ENCODE data around the gene YY1. TPM values are rescaled to one million over a fixed set of nuclear protein-coding genes. Genes with fewer than 3 reads are reported as not detected.

YY1 gene
- total RNA-seq (ENCODE audit: low replicate concordance), result 79.8 and 98.0 TPM in 2 replicates
- long read RNA-seq, full-length matches to known transcripts, result 7 of 16 reads
- long read RNA-seq, partial matches to known transcripts, result 3 of 16 reads
- long read RNA-seq, other reads (novel, unspliced or antisense), result 6 of 16 reads

DNA sequence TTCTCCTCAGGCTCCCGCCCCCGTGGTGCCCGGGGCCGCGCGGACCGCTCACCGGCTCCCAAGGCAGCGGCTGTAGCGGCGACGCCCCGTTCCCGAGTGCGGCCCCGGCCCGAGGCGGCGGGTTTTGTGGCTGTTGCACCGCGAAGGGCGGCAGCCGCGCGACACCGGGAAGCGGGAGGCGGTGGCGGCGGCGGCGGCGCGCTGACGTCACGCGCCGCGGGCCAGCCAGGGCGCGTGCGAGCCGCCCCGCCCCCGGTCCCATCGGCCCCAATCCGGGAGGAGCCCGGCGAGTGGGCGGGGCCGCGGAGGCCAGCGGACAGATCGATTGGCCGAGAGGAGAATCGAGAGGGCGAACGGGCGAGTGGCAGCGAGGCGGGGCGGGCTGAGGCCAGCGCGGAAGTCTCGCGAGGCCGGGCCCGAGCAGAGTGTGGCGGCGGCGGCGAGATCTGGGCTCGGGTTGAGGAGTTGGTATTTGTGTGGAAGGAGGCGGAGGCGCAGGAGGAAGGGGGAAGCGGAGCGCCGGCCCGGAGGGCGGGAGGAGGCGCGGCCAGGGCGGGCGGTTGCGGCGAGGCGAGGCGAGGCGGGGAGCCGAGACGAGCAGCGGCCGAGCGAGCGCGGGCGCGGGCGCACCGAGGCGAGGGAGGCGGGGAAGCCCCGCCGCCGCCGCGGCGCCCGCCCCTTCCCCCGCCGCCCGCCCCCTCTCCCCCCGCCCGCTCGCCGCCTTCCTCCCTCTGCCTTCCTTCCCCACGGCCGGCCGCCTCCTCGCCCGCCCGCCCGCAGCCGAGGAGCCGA is at the start of gene YY1:
Gene YY1, plus strand, starts transcription at position 726 of the 792 bp plus-strand sequence. CDS start 101 bp downstream, outside the sequence.
- Mint-ChIP-seq H3K4me1 (ENCODE audit: unreplicated experiment) (peaks cover 36% of the 10 kb centered on the region), H3K27me3 (no peaks in the 10 kb centered on the region), H3K36me3 (peaks cover 23% of the 10 kb centered on the region), H3K27ac (peak within 1 kb of the TSS; percentile 99), H3K4me3 (peak within 1 kb of the TSS; percentile 99), H3K9me3 (no peaks in the 10 kb centered on the region)
- TF ChIP-seq, protein P1, sequence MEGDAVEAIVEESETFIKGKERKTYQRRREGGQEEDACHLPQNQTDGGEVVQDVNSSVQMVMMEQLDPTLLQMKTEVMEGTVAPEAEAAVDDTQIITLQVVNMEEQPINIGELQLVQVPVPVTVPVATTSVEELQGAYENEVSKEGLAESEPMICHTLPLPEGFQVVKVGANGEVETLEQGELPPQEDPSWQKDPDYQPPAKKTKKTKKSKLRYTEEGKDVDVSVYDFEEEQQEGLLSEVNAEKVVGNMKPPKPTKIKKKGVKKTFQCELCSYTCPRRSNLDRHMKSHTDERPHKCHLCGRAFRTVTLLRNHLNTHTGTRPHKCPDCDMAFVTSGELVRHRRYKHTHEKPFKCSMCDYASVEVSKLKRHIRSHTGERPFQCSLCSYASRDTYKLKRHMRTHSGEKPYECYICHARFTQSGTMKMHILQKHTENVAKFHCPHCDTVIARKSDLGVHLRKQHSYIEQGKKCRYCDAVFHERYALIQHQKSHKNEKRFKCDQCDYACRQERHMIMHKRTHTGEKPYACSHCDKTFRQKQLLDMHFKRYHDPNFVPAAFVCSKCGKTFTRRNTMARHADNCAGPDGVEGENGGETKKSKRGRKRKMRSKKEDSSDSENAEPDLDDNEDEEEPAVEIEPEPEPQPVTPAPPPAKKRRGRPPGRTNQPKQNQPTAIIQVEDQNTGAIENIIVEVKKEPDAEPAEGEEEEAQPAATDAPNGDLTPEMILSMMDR (conservative IDR thresholded peaks at IDR 0.05), result no peak
- peak; percentile 100 for DNase-seq (ENCODE audit: extremely low spot score, unreplicated experiment)

DNA sequence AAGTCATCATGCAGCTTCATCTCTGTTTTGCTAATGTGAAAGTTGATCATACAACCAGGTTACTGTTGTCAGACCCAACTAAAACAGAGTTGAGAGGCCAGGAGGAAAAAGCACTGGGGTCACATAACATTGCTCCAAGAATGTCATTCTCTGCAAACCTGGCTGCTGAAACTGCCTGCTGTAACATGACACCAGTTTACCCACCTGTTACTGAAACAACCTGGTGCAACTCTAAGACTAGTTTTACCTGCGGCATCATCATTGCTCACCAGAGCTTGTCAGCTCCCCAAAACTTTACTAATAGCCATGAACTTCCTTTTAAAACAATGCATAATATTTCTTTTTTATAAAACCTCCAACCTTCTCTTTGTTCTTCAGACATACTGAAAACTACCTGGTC is 48.8 kb upstream of the YY1 start:
- H3K27ac Mint-ChIP-seq, result no peak overlapping the region
- TF ChIP-seq, protein P1 (conservative IDR thresholded peaks at IDR 0.05), result no peak
- H3K9me3 Mint-ChIP-seq, result no peaks in the 10 kb centered on the region
- H3K4me3 Mint-ChIP-seq, result no peak overlapping the region
- H3K27me3 Mint-ChIP-seq, result no peaks in the 10 kb centered on the region
- no peak for DNase-seq (ENCODE audit: extremely low spot score, unreplicated experiment)
- H3K4me1 Mint-ChIP-seq (ENCODE audit: unreplicated experiment), result peaks cover 4% of the 10 kb centered on the region
- no peaks in the 10 kb centered on the region for H3K36me3 Mint-ChIP-seq

DNA sequence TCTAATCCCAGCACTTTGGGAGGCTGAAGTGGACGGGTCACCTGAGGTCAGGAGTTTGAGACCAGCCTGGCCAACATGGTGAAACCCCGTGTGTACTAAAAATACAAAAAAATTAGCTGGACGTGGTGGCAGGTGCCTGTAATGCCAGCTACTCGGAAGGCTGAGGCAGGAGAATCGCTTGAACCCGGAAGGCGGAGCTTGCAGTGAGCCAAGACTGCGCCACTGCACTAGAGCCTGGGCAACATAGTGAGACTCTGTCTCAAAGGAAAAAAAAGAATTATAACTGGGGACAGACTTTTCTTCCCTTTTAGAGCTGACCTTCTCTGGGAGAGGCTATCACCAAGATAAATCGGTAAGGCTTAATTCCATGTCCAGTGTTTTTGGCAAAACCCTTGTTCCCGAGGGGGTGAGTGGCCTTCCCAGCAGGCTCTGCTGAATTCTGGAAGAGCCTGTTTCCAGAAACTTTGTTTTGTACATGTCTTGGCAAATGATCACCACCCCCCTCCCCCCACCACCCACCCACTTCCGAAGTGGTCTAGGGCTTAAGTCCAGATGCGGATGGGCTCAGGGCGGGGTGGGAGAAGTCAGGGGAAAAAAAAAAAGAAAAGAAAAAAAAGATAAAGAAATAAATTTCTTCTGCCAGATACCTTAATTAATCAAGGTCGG is 47.2 kb upstream of the YY1 start:
- Mint-ChIP-seq H3K4me3 (no peak overlapping the region), H3K9me3 (no peaks in the 10 kb centered on the region), H3K27me3 (no peaks in the 10 kb centered on the region), H3K36me3 (no peaks in the 10 kb centered on the region), H3K27ac (no peak overlapping the region), H3K4me1 (ENCODE audit: unreplicated experiment) (peaks cover 4% of the 10 kb centered on the region)
- TF ChIP-seq, protein P1 (conservative IDR thresholded peaks at IDR 0.05), result no peak
- no peak for DNase-seq (ENCODE audit: extremely low spot score, unreplicated experiment)

DNA sequence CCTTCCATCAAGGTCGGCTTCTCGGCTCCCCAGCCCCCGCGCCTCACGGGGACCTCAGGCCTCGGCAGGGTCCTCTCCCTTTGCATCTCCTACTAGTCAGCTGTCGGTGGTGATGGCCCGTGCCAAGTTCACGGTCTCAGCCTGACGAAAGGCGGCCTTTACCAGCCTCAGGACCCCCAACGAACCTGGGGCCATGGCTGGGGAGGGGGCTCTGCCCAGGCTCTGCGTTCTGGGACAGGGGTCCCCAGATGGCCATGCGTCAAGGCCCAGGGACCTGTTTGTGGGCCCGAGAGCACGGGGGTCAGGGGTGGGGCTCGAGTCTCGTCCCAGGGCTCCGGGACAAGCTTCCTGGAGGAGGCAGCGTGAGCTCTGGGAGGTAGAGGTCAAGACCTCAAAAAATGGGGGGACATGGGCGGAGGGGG is 46.7 kb upstream of the YY1 start:
- no peaks in the 10 kb centered on the region for H3K9me3 Mint-ChIP-seq
- no peaks in the 10 kb centered on the region for H3K27me3 Mint-ChIP-seq
- TF ChIP-seq, protein P1 (conservative IDR thresholded peaks at IDR 0.05), result no peak
- H3K36me3 Mint-ChIP-seq, result no peaks in the 10 kb centered on the region
- H3K27ac Mint-ChIP-seq, result no peak overlapping the region
- DNase-seq (ENCODE audit: extremely low spot score, unreplicated experiment), result no peak
- peaks cover 4% of the 10 kb centered on the region for H3K4me1 Mint-ChIP-seq (ENCODE audit: unreplicated experiment)
- peak overlapping the region; percentile 55 for H3K4me3 Mint-ChIP-seq

DNA sequence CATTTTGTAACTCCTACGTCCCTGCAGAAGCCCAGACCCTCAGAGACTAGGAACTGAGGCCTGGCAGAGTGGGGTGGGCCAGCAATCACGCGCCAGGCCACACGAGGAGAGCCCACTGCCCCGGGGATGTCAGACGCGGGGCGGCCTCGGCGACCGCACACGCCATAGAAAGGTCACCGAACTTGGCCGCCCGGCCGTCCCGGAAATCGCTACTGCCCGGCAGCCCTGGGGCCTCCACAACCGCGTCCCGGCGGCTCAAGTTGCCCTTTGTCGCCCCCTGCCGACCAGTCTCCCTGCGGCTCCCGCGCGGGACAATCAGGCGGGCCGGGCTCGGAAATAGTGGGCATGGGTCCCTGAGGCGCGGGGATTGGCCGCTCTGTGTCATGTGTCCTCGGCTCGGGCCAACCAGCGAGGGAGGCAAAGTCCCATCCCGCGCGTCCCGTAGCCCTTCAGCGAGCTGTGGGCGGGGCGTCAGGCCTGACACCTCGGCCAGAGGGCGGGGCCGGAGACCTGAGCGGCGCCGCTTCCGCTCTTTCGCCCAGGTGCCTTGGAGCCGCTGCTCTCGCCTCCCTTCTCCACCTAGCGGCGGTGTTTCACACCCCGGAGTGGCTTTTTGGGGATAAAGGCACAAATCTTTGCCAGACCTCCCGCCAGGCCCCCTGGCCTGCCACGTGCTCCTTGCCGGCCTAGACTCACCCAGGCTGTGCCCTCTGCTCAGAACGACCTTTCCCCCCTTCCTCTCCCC is 46.1 kb upstream of the YY1 start:
- Mint-ChIP-seq H3K9me3 (no peaks in the 10 kb centered on the region), H3K4me1 (ENCODE audit: unreplicated experiment) (peaks cover 4% of the 10 kb centered on the region), H3K27me3 (no peaks in the 10 kb centered on the region), H3K4me3 (peak overlapping the region; percentile 79), H3K27ac (peak overlapping the region; percentile 82), H3K36me3 (no peaks in the 10 kb centered on the region)
- peak; percentile 100 for DNase-seq (ENCODE audit: extremely low spot score, unreplicated experiment)
- TF ChIP-seq, protein P1 (conservative IDR thresholded peaks at IDR 0.05), result peak; percentile 95

Measured in type B pancreatic cell (in vitro differentiated cells).